Skeletal muscle tissue (tissue), 4 donors: ENCODE measurements around the gene GOLGA8B. TPM values are rescaled to one million over a fixed set of nuclear protein-coding genes. Genes with fewer than 3 reads are reported as not detected.

Source experiments
- H3K27ac ChIP-seq: one replicate; pipeline ENCODE4 v1.7.0; 2013; ENCODE audit warnings: mild to moderate bottlenecking, low read depth, low read length, inconsistent platforms
- H3K27me3 ChIP-seq, 3 donors: one replicate each; pipeline ENCODE4 v1.7.0; 2013; ENCODE audit warnings: low read length in 3 of 3; ENCODE audit not compliant: control insufficient read depth in 3 of 3, insufficient read depth in 3 of 3
- H3K36me3 ChIP-seq, 3 donors: one replicate each; pipeline ENCODE4 v1.7.0; 2013; ENCODE audit warnings: low read length in 3 of 3; ENCODE audit not compliant: control insufficient read depth in 3 of 3, insufficient read depth in 3 of 3
- H3K4me1 ChIP-seq, 3 donors: one replicate each; pipeline ENCODE4 v1.7.0; 2013; ENCODE audit warnings: low read length in 3 of 3, mild to moderate bottlenecking in 3 of 3; ENCODE audit not compliant: control insufficient read depth in 3 of 3, insufficient read depth in 3 of 3
- H3K4me3 ChIP-seq, 3 donors: one replicate each; pipeline ENCODE4 v1.7.0; 2013; ENCODE audit warnings: low read length in 3 of 3
- H3K9ac ChIP-seq, 3 donors: one replicate each; pipeline ENCODE4 v1.7.0; 2013; ENCODE audit warnings: low read length in 3 of 3, mild to moderate bottlenecking in 3 of 3, moderate library complexity in 2 of 3, low read depth in 1 of 3
- H3K9me3 ChIP-seq, 3 donors: one replicate each; pipeline ENCODE4 v1.7.0; 2013; ENCODE audit warnings: low read length in 3 of 3; ENCODE audit not compliant: control insufficient read depth in 3 of 3
- total RNA-seq: library from RNA; depleted of rRNA; stranded (reverse); fragments of >200 nt; gene quantifications from one replicate; pipeline ENCODE4 v1.2.3, GENCODE V29; 2014
- donor health status: Osteomylitis.

Gene GOLGA8B
- total RNA-seq, 1 donor from 2014 or later: 8.4 TPM

DNA sequence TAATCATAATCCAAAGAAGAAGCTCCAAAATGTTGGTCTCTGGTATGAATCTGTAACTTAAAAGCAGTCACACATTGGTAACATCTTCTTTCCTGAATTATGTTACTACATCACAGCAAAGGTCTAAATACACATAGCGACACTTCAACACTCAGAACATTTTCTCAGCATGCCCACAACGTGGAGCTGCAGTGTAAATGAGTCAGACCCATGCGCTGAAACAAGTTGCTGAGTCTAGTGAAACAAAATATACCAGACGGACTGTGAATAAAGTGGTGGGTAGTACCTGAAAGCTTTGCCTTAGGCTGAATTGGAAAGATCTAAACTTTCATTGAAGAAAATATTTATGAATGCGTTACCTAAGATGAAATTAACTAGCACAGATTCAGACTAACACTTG is 33.2 kb upstream of the GOLGA8B start:
- no peak overlapping the region for H3K4me3 ChIP-seq
- no peak overlapping the region for H3K27ac ChIP-seq
- no peaks in the 10 kb centered on the region for H3K27me3 ChIP-seq
- H3K9ac ChIP-seq: no peak overlapping the region
- peaks cover 0 to 8% (median 0%) of the 10 kb centered on the region in 3 donors for H3K4me1 ChIP-seq
- H3K9me3 ChIP-seq: no peaks in the 10 kb centered on the region
- H3K36me3 ChIP-seq: no peaks in the 10 kb centered on the region

DNA sequence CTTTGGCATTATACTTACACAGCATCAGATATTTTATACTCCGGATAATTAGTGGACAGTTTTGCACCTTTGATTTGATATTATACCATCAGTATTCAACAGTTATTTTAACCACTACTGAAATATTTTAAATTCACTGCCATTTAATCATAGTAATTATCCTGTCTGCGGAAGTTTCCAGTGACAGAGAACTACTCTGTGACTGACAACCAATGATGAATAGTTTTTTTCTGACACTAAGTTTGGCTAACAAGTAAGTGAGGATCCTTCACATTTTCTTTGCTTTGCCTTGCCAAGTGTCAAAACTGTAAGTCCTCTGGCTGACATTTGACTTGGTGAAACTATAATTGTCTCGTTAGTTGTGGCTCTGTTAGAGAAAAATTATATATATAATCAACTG is 30.5 kb upstream of the GOLGA8B start:
- no peaks in the 10 kb centered on the region for H3K36me3 ChIP-seq
- no peak overlapping the region for H3K27ac ChIP-seq
- no peaks in the 10 kb centered on the region for H3K9me3 ChIP-seq
- no peaks in the 10 kb centered on the region for H3K27me3 ChIP-seq
- no peak overlapping the region for H3K4me3 ChIP-seq
- H3K4me1 ChIP-seq: no peaks in the 10 kb centered on the region
- H3K9ac ChIP-seq: no peak overlapping the region

DNA sequence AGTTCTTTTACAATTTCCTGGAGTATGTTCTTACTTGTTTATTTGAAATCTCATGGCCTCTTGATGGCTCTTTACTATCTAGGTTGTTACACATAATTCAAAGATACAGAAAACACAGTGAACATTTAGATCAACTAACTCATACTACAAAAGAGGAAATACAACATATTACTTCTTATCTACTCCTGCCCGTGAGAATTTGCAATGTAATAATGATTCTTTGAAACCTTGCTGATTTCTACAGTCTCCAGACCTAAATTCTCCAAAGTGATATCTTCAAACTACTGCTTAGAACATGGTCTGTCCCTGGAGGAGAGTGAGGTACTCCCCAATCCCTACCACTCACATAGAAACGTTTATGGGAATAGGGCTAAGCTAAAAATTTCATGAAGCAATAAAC is 29.9 kb upstream of the GOLGA8B start:
- Histone ChIP-seq H3K9me3 (no peaks in the 10 kb centered on the region), H3K4me3 (no peak overlapping the region), H3K9ac (no peak overlapping the region), H3K27ac (no peak overlapping the region), H3K27me3 (no peaks in the 10 kb centered on the region), H3K36me3 (no peaks in the 10 kb centered on the region), H3K4me1 (no peaks in the 10 kb centered on the region)

DNA sequence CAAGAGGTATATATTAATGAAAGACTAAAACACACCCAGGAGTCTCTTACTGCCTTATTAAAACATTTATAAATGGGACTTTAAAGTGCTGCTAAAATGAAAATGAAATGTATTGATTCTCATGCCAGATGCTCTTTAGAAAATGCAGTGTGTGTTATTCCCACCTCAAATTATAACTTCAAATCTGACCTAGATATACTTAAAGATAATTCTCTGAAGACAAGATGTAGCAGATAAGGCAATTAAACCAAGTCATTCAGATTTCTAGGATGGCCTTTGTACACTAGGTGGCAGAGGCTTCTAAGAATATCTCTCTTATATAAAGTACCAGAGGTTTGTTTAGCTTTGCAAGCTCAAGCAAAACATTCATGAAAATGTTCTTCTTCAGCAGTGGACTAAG is 26.9 kb upstream of the GOLGA8B start:
- Histone ChIP-seq H3K4me1 (no peaks in the 10 kb centered on the region), H3K9ac (no peak overlapping the region), H3K9me3 (no peaks in the 10 kb centered on the region), H3K27ac (no peak overlapping the region), H3K4me3 (no peak overlapping the region), H3K36me3 (no peaks in the 10 kb centered on the region), H3K27me3 (no peaks in the 10 kb centered on the region)

GRCh38 chr15:34609102-34610057 is 25.9 kb upstream of the GOLGA8B start:
- Histone ChIP-seq H3K4me3 (no peak overlapping the region), H3K36me3 (no peaks in the 10 kb centered on the region), H3K4me1 (no peaks in the 10 kb centered on the region), H3K9me3 (no peaks in the 10 kb centered on the region), H3K9ac (no peak overlapping the region), H3K27me3 (no peaks in the 10 kb centered on the region), H3K27ac (no peak overlapping the region)

- Histone ChIP-seq H3K4me1 (no peaks in the 10 kb centered on the region), H3K9ac (no peak overlapping the region), H3K9me3 (no peaks in the 10 kb centered on the region), H3K27ac (no peak overlapping the region), H3K4me3 (no peak overlapping the region), H3K36me3 (no peaks in the 10 kb centered on the region), H3K27me3 (no peaks in the 10 kb centered on the region)
Observed at GRCh38 chr15:34608517-34608916, 25.1 kb upstream of the GOLGA8B start.

DNA sequence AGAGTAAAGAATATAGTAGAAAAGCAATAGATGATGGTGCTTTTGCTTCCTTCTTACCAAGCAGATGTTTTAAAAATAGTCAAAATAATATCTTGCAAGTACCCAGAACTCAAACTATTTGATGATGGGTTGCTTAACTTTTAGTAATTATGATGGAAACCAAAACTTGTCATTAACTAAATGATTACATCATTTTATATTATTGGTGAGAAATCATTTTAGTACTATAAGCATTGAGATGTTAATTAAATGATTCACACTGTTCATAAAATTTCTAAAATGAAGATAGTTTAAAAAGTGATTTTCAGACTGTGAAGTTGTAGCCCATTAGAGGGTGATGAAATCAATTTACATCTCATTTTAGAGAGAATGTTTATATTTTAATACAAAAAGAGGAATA is 24.4 kb upstream of the GOLGA8B start:
- no peak overlapping the region for H3K4me3 ChIP-seq
- no peak overlapping the region for H3K9ac ChIP-seq
- no peaks in the 10 kb centered on the region for H3K9me3 ChIP-seq
- H3K27ac ChIP-seq: no peak overlapping the region
- H3K27me3 ChIP-seq: no peaks in the 10 kb centered on the region
- H3K36me3 ChIP-seq: no peaks in the 10 kb centered on the region
- no peaks in the 10 kb centered on the region for H3K4me1 ChIP-seq

DNA sequence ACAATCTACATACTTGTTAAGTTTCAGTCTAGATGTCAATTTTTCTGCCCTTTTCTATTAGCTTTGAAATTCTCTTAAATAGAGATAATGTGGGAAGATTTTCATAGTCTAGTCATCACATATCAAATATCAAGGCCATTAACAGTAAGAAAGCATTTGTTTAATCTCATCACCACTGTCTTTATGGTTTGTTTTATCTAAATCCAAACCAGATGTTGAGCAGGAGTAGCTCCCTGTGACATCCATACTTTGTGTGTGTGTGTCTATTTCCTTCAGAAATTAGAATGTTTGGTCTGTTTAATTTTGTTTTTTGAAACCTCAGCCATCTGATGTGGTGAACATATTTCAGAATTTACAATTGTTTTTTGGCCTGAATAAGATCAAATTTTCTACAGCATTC is 23.1 kb upstream of the GOLGA8B start:
- Histone ChIP-seq H3K27ac (no peak overlapping the region), H3K36me3 (no peaks in the 10 kb centered on the region), H3K4me3 (no peak overlapping the region), H3K9me3 (no peaks in the 10 kb centered on the region), H3K9ac (no peak overlapping the region), H3K27me3 (no peaks in the 10 kb centered on the region), H3K4me1 (no peaks in the 10 kb centered on the region)

DNA sequence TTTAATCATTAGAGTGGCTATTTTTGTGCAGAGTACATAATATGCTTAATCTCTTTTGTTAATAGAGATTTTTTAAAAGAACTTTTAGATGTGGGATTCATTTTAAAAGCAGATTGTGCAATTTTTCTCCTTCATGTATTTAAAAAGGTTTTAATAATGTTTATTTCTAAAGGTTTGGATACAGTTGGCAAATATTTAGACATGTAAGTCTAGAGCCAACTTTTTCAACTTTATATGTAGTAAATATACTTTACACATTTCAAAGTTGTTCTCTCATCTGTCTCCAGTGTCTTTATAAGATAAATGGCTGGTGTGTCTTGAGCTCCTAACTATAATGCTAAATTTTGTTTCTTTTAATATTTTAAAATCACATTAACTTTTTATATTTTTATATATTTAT is 22.7 kb upstream of the GOLGA8B start:
- Histone ChIP-seq H3K4me3 (no peak overlapping the region), H3K27ac (no peak overlapping the region), H3K9ac (no peak overlapping the region), H3K36me3 (no peaks in the 10 kb centered on the region), H3K9me3 (no peaks in the 10 kb centered on the region), H3K4me1 (no peaks in the 10 kb centered on the region), H3K27me3 (no peaks in the 10 kb centered on the region)

- Histone ChIP-seq H3K27ac (no peak overlapping the region), H3K36me3 (no peaks in the 10 kb centered on the region), H3K9ac (no peak overlapping the region), H3K4me3 (no peak overlapping the region), H3K27me3 (no peaks in the 10 kb centered on the region), H3K4me1 (no peaks in the 10 kb centered on the region), H3K9me3 (no peaks in the 10 kb centered on the region)
Observed at GRCh38 chr15:34603095-34603494, 19.6 kb upstream of the GOLGA8B start.
